H1 (cell line): ENCODE measurements around the gene POLL. TPM values are rescaled to one million over a fixed set of nuclear protein-coding genes. Genes with fewer than 3 reads are reported as not detected.
A peak's percentile ranks its signal among the peaks of the same experiment; 100 is the strongest.

Source experiments
- CTCF ChIA-PET: fragments of 300-600 bp; sonication (Branson Sonifier 250); formaldehyde crosslinking; loops from one replicate; lab custom pipeline; 2021; ENCODE audit not compliant: partially characterized antibody; lab: Charles Lee
- POLR2A ChIA-PET: fragments of 300-600 bp; sonication (Branson Sonifier 250); formaldehyde crosslinking; loops from one replicate; lab custom pipeline; 2021; ENCODE audit warnings: inconsistent platforms; ENCODE audit not compliant: partially characterized antibody; lab: Charles Lee
- DNase-seq, 2 experiments: peaks; one replicate each; pipeline versions ENCODE4 v3.0.0 to v3.0.0-alpha.2; 2010 to 2022; ENCODE audit warnings: low spot score in 2 of 2, low read depth in 1 of 2, mixed read lengths in 1 of 2
- FAIRE-seq: peaks from 2 replicates; lab custom pipeline; 2011; peaks lifted over from hg19 to GRCh38; lab: Jason Lieb, UNC
- H2AFZ ChIP-seq: 2 replicates; pipeline ENCODE4 v1.8.1; 2012; ENCODE audit warnings: low read length, inconsistent platforms
- H2AK5ac ChIP-seq: 2 replicates; pipeline ENCODE4 v1.6.1; 2013; ENCODE audit warnings: low read depth, low read length
- H2BK120ac ChIP-seq: replicated peaks from 2 replicates; pipeline ENCODE3; 2013; ENCODE audit warnings: low read depth, low read length, inconsistent platforms
- H2BK12ac ChIP-seq: 2 replicates; pipeline ENCODE4 v1.6.1; 2013; ENCODE audit warnings: low read depth, low read length
- H2BK15ac ChIP-seq: 2 replicates; pipeline ENCODE4 v1.6.1; 2013; ENCODE audit warnings: low read length
- H2BK20ac ChIP-seq: 2 replicates; pipeline ENCODE4 v1.6.1; 2013; ENCODE audit warnings: low read length
- H2BK5ac ChIP-seq: 2 replicates; pipeline ENCODE4 v1.6.1; 2013; ENCODE audit warnings: low read depth, low read length
- H3K14ac ChIP-seq: 2 replicates; pipeline ENCODE4 v1.6.1; 2013; ENCODE audit warnings: inconsistent platforms; ENCODE audit not compliant: insufficient read length
- H3K18ac ChIP-seq: 2 replicates; pipeline ENCODE4 v1.6.1; 2013; ENCODE audit warnings: low read length; ENCODE audit errors: extremely low read depth
- H3K23ac ChIP-seq: 2 replicates; pipeline ENCODE4 v1.6.1; 2013; ENCODE audit warnings: inconsistent platforms; ENCODE audit not compliant: insufficient read length
- H3K23me2 ChIP-seq: 2 replicates; pipeline ENCODE4 v1.6.1; 2013; ENCODE audit warnings: low read depth, low read length
- H3K27ac ChIP-seq: 2 replicates; pipeline ENCODE4 v1.6.1; 2011; ENCODE audit warnings: low read depth, low read length, inconsistent platforms
- H3K27me3 ChIP-seq, 4 experiments: replicated peaks in 1 of 4; 1 replicate in 1 of 4; 2 replicates in 3 of 4; pipeline versions ENCODE4 v1.6.1 to v1.8.1; 2011 to 2013; ENCODE audit warnings: low read length in 3 of 4, mild to moderate bottlenecking in 3 of 4, inconsistent platforms in 2 of 4, mixed read lengths in 2 of 4, moderate library complexity in 1 of 4; ENCODE audit not compliant: control insufficient read depth in 3 of 4, insufficient read depth in 3 of 4; ENCODE audit errors: extremely low read depth in 1 of 4
- H3K36me3 ChIP-seq, 4 experiments: 2 replicates each; pipeline versions ENCODE4 v1.6.1 to v1.8.1; 2011 to 2013; ENCODE audit warnings: mild to moderate bottlenecking in 4 of 4, low read length in 3 of 4, moderate library complexity in 2 of 4, control low read depth in 1 of 4, inconsistent platforms in 1 of 4; ENCODE audit not compliant: insufficient read depth in 4 of 4, control insufficient read depth in 2 of 4
- H3K4ac ChIP-seq: replicated peaks from 2 replicates; pipeline ENCODE3; 2013; ENCODE audit warnings: low read length, low read depth, mixed read lengths, inconsistent platforms; ENCODE audit not compliant: insufficient read length
- H3K4me1 ChIP-seq, 4 experiments: replicated peaks in 1 of 4; 1 replicate in 1 of 4; 2 replicates in 3 of 4; pipeline versions ENCODE4 v1.6.1 to v1.8.1; 2011 to 2013; ENCODE audit warnings: low read length in 3 of 4, inconsistent platforms in 2 of 4, mixed read lengths in 1 of 4; ENCODE audit not compliant: insufficient read depth in 4 of 4, control insufficient read depth in 3 of 4
- H3K4me2 ChIP-seq, 2 experiments: 2 replicates each; pipeline versions ENCODE4 v1.6.1 to v1.8.1; 2011 to 2013; ENCODE audit warnings: low read depth in 2 of 2, low read length in 2 of 2, control low read depth in 1 of 2, inconsistent platforms in 1 of 2, mild to moderate bottlenecking in 1 of 2; ENCODE audit not compliant: insufficient read depth in 1 of 2
- H3K4me3 ChIP-seq, 4 experiments: fragments of 200-600, 300-600 bp in 1 of 4; sonication (generic), shearing (Covaris generic), sonication (Bioruptor Twin) in 1 of 4; 2 replicates each; pipeline versions ENCODE4 v1.5.1 to v1.8.1; 2011 to 2016; ENCODE audit warnings: low read length in 4 of 4, low read depth in 3 of 4, control low read depth in 2 of 4, inconsistent platforms in 2 of 4, mild to moderate bottlenecking in 2 of 4, mixed read lengths in 1 of 4, moderate library complexity in 1 of 4; ENCODE audit not compliant: insufficient read depth in 2 of 4; ENCODE audit errors: extremely low read depth in 1 of 4
- H3K56ac ChIP-seq: replicated peaks from 2 replicates; pipeline ENCODE3; 2013; ENCODE audit warnings: low read depth, mild to moderate bottlenecking, mixed read lengths, low read length, inconsistent platforms; ENCODE audit not compliant: insufficient read length
- H3K79me1 ChIP-seq: 2 replicates; pipeline ENCODE4 v1.6.1; 2013; ENCODE audit warnings: low read depth, low read length, control low read depth
- H3K79me2 ChIP-seq, 2 experiments: 2 replicates each; pipeline versions ENCODE4 v1.6.1 to v1.8.1; 2012 to 2013; ENCODE audit warnings: low read length in 2 of 2, mild to moderate bottlenecking in 2 of 2, inconsistent platforms in 1 of 2; ENCODE audit not compliant: insufficient read depth in 2 of 2, control insufficient read depth in 1 of 2
- H3K9ac ChIP-seq, 4 experiments: replicated peaks in 1 of 4; 1 replicate in 1 of 4; 2 replicates in 3 of 4; pipeline versions ENCODE4 v1.6.1 to v1.8.1; 2011 to 2013; ENCODE audit warnings: low read depth in 3 of 4, low read length in 3 of 4, control low read depth in 2 of 4, mild to moderate bottlenecking in 2 of 4, moderate library complexity in 2 of 4, inconsistent platforms in 1 of 4; ENCODE audit errors: extremely low read depth in 1 of 4
- H3K9me3 ChIP-seq, 2 experiments: 2 replicates each; pipeline versions ENCODE4 v1.6.1 to v1.8.1; 2012 to 2013; ENCODE audit warnings: mild to moderate bottlenecking in 2 of 2, moderate library complexity in 2 of 2, control low read depth in 1 of 2, inconsistent platforms in 1 of 2, low read depth in 1 of 2, low read length in 1 of 2, mixed read lengths in 1 of 2; ENCODE audit not compliant: insufficient read depth in 2 of 2
- H4K20me1 ChIP-seq, 2 experiments: replicated peaks in 1 of 2; 2 replicates each; pipeline versions ENCODE3 to v1.8.1; 2011 to 2013; ENCODE audit warnings: inconsistent platforms in 2 of 2, low read length in 2 of 2, mild to moderate bottlenecking in 1 of 2; ENCODE audit not compliant: insufficient read depth in 2 of 2, control insufficient read depth in 1 of 2
- H4K5ac ChIP-seq: 2 replicates; pipeline ENCODE4 v1.6.1; 2013; ENCODE audit warnings: low read length, low read depth, mixed read lengths, inconsistent platforms; ENCODE audit not compliant: insufficient read length
- H4K8ac ChIP-seq: 2 replicates; pipeline ENCODE4 v1.8.0; 2013; ENCODE audit warnings: mild to moderate bottlenecking, moderate library complexity, low read length, inconsistent platforms; ENCODE audit not compliant: insufficient read depth; ENCODE audit errors: extremely low read depth
- H4K91ac ChIP-seq: replicated peaks from 2 replicates; pipeline ENCODE3; 2013; ENCODE audit warnings: low read length, mixed read lengths, inconsistent platforms; ENCODE audit not compliant: insufficient read length
- CBX5 ChIP-seq: fragments of 300-800, 300-1000 bp; sonication (generic); IDR thresholded peaks from 2 replicates; pipeline ENCODE4 v1.7.1; 2016; ENCODE audit warnings: antibody characterized with exemption, low read length, low read depth
- CREB1 ChIP-seq: IDR thresholded peaks from 2 replicates; pipeline ENCODE4 v1.6.1; 2012; ENCODE audit warnings: inconsistent platforms
- KDM1A ChIP-seq: fragments of 200-600, 300-600 bp; sonication (generic); IDR thresholded peaks from 2 replicates; pipeline ENCODE4 v1.7.1; 2016; ENCODE audit warnings: mild to moderate bottlenecking, low read length, borderline replicate concordance
- WGBS, 2 experiments: shearing (Covaris generic) in 1 of 2; methylation state at CpG; one replicate each; pipeline versions ENCODE4 v1.1.6 to v1.1.7; 2013 to 2015; ENCODE audit warnings: low lambda C conversion rate in 2 of 2, mixed read lengths in 2 of 2, inconsistent platforms in 1 of 2, low coverage in 1 of 2, missing lambda C conversion rate in 1 of 2; ENCODE audit not compliant: insufficient replicate concordance in 2 of 2, insufficient coverage in 1 of 2, insufficient read length in 1 of 2; ENCODE audit errors: extremely low coverage in 1 of 2, missing lambda C conversion rate in 1 of 2; 5-methylcytosine and 5-hydroxymethylcytosine counted together
- polyA plus RNA-seq, 7 experiments: library from polyadenylated mRNA; depleted of rRNA in 3 of 7; stranded (reverse) in 5 of 7; unstranded in 2 of 7; fragments of >200 nt in 5 of 7; fragments of 200-250 nt in 2 of 7; gene quantifications; 1 replicate in 5 of 7; 2 replicates in 1 of 7; 4 replicates in 1 of 7; pipeline versions ENCODE4 v1.2.1 to v1.2.3, GENCODE V29; 2011 to 2013; ENCODE audit warnings: missing spikeins in 2 of 7, mixed read lengths in 2 of 7
- total RNA-seq: library from RNA; stranded (reverse); fragmentation: NEBNext Ultra II Directional; extraction: Animal tissue kit (Norgen Biotek cat#: 25700); gene quantifications from 2 replicates; pipeline ENCODE4 v1.2.1, GENCODE V29; 2021
- TF ChIP-seq, protein P1 (sequence below): IDR thresholded peaks from 2 replicates; pipeline ENCODE4 v1.6.1; 2012; ENCODE audit warnings: inconsistent platforms
- TF ChIP-seq, protein P2 (sequence below): IDR thresholded peaks from 2 replicates; pipeline ENCODE4 v1.6.1; 2012; ENCODE audit warnings: inconsistent platforms

The POLL gene
- total and polyA plus RNA-seq, 2 of the 8 experiments (the other 6 are each of a cell fraction or from before 2014, with no cell fraction given): 26.1 to 45.9 TPM

DNA sequence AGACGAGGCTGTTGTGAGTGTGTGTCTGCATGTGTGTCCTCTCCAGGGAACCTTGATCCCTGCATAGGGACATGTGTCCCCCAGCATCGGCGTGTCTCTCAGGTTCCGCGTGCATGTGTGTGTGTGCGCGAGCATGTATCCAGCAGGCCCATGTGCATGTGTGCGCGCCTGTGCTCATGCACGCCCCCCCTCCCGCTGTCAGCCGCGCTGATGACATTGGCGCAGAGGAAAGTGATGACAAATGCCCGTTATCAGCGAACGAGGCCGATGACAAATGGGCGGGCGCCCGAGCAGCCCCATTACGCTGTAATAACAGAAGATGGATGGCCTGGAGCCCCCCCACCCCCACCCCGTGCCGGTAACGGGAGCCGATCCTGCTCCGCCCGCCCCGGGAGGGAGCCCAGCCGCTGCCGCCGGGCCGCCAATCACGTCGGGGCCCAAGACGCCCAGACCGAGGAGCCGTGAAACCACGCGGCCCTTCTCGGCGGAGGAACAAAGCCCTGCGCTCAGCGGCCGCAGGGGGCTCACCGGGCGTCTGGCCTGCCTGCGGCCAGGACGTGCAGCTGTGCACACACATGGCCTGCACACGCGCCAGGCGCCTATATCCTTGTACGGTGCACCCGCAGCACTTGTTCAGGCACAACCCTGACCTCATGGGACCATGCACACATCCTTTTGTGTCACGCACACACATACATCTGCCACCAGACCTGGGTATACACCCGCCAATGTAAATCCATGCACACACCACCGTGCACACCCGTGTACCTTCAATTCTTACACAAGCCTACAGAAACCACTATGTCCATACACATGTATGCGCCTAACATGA, 21.5 kb downstream of the POLL start:
- peak in 1 of 2 experiments; percentile 67 for DNase-seq
- Histone ChIP-seq H4K8ac (peak overlapping the region; percentile 48; the same call in 1 of the 2 replicates), H2BK5ac (no peak overlapping the region), H4K20me1 (peaks cover 0 to 4% of the 10 kb centered on the region in 2 experiments), H3K23ac (no peak overlapping the region), H3K27me3 (peaks cover 7 to 54% (median 44%) of the 10 kb centered on the region in 4 experiments), H3K4me1 (peaks cover 0 to 17% (median 9%) of the 10 kb centered on the region in 4 experiments; a peak in 5 of 7 replicates), H3K56ac (no peak overlapping the region), H3K9ac (no peak overlapping the region), H2AFZ (no peak overlapping the region), H2BK12ac (peak overlapping the region; percentile 18; the same call in 1 of the 2 replicates), H3K14ac (no peak overlapping the region), H3K79me2 (no peaks in the 10 kb centered on the region), H2BK20ac (peak overlapping the region; percentile 80; the same call in 1 of the 2 replicates), H3K4ac (peak overlapping the region; percentile 60), H2BK120ac (peak overlapping the region; percentile 70), H4K91ac (peak overlapping the region; percentile 79), H3K18ac (peak overlapping the region; percentile 60), H2BK15ac (peak overlapping the region; percentile 100), H3K27ac (no peak overlapping the region), H2AK5ac (peak overlapping the region; percentile 60), H3K36me3 (no peaks in the 10 kb centered on the region), H3K4me2 (peak overlapping the region; percentile 44 to 57), H3K4me3 (peak overlapping the region in 1 of 4 experiments; percentile 25; a peak in 1 of 8 replicates), H3K79me1 (no peaks in the 10 kb centered on the region), H3K23me2 (peaks cover 14% of the 10 kb centered on the region), H4K5ac (no peak overlapping the region), H3K9me3 (no peaks in the 10 kb centered on the region)
- 49% methylated on average over 54 of the region's 59 CpGs; no CpG with 5 or more reads in 1 of the 2 experiments for WGBS, 2 experiments
- no peak for FAIRE-seq
- POLR2A ChIA-PET: no interaction called here
- TF ChIP-seq, protein P1, sequence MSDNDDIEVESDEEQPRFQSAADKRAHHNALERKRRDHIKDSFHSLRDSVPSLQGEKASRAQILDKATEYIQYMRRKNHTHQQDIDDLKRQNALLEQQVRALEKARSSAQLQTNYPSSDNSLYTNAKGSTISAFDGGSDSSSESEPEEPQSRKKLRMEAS: peak; percentile 92
- TF ChIP-seq CREB1 (0 out of 2 replicates have a peak, but pooled peaks have one; percentile 6), KDM1A (peak; percentile 49; the same call in 1 of the 2 replicates), CBX5 (no peak)
- TF ChIP-seq, protein P2, sequence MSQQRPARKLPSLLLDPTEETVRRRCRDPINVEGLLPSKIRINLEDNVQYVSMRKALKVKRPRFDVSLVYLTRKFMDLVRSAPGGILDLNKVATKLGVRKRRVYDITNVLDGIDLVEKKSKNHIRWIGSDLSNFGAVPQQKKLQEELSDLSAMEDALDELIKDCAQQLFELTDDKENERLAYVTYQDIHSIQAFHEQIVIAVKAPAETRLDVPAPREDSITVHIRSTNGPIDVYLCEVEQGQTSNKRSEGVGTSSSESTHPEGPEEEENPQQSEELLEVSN: peak; percentile 74
- CTCF ChIA-PET: interaction anchor here (1.0 to 5.9 kb wide), 4 partner anchors 9 to 352 kb away, joined by 3 to 65 read pairs (median 32); no protein-coding TSS in a partner anchor
